ENCODE results near the gene DNAJC17. TPM values are rescaled to one million over a fixed set of nuclear protein-coding genes. Genes with fewer than 3 reads are reported as not detected.

DNAJC17 gene
- total and polyA plus RNA-seq, 2 of the 13 experiments (the other 11 are each of a cell fraction or from before 2014, with no cell fraction given) = 22.2 to 26.5 TPM

DNA sequence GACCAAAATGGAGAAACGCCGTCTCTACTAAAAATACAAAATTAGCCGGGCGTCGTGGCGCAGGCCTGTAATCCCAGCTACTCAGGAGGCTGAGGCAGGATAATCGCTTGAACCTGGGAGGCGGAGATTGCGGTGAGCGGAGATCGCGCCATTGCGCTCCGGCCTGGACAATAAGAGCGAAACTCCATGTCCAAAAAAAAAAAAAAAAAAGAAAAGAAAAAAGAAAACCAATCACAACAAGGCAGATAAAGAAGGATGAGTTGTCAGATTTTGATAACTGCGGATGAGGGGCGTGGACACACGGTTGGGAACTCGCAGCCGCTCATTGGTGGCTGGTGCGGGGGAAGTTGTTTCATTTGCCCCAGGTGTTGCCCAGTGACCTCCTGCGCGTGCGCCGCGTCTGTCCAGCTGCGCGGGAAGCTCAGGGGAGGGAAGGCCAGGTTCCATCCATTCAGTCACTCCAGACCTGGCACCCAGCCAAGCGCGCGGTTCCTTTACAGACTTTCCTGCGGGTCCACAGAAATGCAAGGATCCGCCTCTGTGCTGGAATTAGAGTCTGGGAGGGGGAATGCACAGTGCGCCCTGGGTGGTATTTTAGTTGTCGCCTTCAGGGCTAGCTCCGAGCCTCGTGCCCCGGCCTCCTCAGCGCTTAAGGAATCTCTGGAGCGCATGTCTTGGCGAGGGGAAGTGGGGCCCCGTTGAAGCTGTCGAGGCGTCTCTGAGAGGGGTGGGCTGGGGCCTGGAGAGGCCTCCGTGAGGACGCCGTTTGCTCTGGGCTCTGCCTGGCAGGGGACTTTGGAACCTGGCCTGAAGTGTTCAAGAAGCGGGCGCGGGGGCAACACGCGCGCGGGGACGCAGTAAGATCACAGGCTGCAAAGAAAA, 44.1 kb downstream of the DNAJC17 start (continued):
- TF ChIP-seq, protein P1, sequence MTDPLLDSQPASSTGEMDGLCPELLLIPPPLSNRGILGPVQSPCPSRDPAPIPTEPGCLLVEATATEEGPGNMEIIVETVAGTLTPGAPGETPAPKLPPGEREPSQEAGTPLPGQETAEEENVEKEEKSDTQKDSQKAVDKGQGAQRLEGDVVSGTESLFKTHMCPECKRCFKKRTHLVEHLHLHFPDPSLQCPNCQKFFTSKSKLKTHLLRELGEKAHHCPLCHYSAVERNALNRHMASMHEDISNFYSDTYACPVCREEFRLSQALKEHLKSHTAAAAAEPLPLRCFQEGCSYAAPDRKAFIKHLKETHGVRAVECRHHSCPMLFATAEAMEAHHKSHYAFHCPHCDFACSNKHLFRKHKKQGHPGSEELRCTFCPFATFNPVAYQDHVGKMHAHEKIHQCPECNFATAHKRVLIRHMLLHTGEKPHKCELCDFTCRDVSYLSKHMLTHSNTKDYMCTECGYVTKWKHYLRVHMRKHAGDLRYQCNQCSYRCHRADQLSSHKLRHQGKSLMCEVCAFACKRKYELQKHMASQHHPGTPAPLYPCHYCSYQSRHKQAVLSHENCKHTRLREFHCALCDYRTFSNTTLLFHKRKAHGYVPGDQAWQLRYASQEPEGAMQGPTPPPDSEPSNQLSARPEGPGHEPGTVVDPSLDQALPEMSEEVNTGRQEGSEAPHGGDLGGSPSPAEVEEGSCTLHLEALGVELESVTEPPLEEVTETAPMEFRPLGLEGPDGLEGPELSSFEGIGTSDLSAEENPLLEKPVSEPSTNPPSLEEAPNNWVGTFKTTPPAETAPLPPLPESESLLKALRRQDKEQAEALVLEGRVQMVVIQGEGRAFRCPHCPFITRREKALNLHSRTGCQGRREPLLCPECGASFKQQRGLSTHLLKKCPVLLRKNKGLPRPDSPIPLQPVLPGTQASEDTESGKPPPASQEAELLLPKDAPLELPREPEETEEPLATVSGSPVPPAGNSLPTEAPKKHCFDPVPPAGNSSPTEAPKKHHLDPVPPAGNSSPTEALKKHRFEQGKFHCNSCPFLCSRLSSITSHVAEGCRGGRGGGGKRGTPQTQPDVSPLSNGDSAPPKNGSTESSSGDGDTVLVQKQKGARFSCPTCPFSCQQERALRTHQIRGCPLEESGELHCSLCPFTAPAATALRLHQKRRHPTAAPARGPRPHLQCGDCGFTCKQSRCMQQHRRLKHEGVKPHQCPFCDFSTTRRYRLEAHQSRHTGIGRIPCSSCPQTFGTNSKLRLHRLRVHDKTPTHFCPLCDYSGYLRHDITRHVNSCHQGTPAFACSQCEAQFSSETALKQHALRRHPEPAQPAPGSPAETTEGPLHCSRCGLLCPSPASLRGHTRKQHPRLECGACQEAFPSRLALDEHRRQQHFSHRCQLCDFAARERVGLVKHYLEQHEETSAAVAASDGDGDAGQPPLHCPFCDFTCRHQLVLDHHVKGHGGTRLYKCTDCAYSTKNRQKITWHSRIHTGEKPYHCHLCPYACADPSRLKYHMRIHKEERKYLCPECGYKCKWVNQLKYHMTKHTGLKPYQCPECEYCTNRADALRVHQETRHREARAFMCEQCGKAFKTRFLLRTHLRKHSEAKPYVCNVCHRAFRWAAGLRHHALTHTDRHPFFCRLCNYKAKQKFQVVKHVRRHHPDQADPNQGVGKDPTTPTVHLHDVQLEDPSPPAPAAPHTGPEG (CRISPR knock-in tag; IDR thresholded peaks at IDR 0.05) = no peak
- TF ChIP-seq, protein P2, sequence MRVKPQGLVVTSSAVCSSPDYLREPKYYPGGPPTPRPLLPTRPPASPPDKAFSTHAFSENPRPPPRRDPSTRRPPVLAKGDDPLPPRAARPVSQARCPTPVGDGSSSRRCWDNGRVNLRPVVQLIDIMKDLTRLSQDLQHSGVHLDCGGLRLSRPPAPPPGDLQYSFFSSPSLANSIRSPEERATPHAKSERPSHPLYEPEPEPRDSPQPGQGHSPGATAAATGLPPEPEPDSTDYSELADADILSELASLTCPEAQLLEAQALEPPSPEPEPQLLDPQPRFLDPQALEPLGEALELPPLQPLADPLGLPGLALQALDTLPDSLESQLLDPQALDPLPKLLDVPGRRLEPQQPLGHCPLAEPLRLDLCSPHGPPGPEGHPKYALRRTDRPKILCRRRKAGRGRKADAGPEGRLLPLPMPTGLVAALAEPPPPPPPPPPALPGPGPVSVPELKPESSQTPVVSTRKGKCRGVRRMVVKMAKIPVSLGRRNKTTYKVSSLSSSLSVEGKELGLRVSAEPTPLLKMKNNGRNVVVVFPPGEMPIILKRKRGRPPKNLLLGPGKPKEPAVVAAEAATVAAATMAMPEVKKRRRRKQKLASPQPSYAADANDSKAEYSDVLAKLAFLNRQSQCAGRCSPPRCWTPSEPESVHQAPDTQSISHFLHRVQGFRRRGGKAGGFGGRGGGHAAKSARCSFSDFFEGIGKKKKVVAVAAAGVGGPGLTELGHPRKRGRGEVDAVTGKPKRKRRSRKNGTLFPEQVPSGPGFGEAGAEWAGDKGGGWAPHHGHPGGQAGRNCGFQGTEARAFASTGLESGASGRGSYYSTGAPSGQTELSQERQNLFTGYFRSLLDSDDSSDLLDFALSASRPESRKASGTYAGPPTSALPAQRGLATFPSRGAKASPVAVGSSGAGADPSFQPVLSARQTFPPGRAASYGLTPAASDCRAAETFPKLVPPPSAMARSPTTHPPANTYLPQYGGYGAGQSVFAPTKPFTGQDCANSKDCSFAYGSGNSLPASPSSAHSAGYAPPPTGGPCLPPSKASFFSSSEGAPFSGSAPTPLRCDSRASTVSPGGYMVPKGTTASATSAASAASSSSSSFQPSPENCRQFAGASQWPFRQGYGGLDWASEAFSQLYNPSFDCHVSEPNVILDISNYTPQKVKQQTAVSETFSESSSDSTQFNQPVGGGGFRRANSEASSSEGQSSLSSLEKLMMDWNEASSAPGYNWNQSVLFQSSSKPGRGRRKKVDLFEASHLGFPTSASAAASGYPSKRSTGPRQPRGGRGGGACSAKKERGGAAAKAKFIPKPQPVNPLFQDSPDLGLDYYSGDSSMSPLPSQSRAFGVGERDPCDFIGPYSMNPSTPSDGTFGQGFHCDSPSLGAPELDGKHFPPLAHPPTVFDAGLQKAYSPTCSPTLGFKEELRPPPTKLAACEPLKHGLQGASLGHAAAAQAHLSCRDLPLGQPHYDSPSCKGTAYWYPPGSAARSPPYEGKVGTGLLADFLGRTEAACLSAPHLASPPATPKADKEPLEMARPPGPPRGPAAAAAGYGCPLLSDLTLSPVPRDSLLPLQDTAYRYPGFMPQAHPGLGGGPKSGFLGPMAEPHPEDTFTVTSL (CRISPR knock-in tag; IDR thresholded peaks at IDR 0.05; ENCODE audit: borderline replicate concordance) = no peak
- TF ChIP-seq HMG20B (CRISPR knock-in tag; conservative IDR thresholded peaks at IDR 0.05) = no peak
- 0 out of 2 replicates have a peak, but pooled peaks have one; percentile 5 for TF ChIP-seq EED (CRISPR knock-in tag; IDR thresholded peaks at IDR 0.05)
- TF ChIP-seq, protein P3, sequence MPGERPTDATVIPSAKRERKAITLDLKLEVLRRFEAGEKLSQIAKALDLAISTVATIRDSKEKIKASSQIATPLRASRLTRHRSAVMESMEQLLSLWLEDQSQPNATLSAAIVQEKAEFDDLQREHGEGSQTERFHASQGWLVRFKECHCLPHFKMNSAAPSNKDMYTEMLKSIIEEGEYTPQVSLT (CRISPR knock-in tag; IDR thresholded peaks at IDR 0.05; ENCODE audit: borderline replicate concordance, low read depth) = no peak; the same call in 1 of the 2 replicates
- TF ChIP-seq GFI1 (CRISPR knock-in tag; IDR thresholded peaks at IDR 0.05; ENCODE audit: borderline replicate concordance) = no peak
- TF ChIP-seq SMAD9 (CRISPR knock-in tag; IDR thresholded peaks at IDR 0.05) = no peak
- TF ChIP-seq ZSCAN20 (CRISPR knock-in tag; IDR thresholded peaks at IDR 0.05; ENCODE audit: borderline replicate concordance) = no peak; the same call in 1 of the 2 replicates
- peak; percentile 84 for TF ChIP-seq ZNF883 (CRISPR knock-in tag; IDR thresholded peaks at IDR 0.05; ENCODE audit: not compliant biosample characterization)
- no peak for TF ChIP-seq ZNF674 (CRISPR knock-in tag; IDR thresholded peaks at IDR 0.05; ENCODE audit: low read depth)
- peak; percentile 63; the same call in 1 of the 2 replicates for TF ChIP-seq SNAI1 (CRISPR knock-in tag; IDR thresholded peaks at IDR 0.05; ENCODE audit: borderline replicate concordance)
- TF ChIP-seq, protein P4, sequence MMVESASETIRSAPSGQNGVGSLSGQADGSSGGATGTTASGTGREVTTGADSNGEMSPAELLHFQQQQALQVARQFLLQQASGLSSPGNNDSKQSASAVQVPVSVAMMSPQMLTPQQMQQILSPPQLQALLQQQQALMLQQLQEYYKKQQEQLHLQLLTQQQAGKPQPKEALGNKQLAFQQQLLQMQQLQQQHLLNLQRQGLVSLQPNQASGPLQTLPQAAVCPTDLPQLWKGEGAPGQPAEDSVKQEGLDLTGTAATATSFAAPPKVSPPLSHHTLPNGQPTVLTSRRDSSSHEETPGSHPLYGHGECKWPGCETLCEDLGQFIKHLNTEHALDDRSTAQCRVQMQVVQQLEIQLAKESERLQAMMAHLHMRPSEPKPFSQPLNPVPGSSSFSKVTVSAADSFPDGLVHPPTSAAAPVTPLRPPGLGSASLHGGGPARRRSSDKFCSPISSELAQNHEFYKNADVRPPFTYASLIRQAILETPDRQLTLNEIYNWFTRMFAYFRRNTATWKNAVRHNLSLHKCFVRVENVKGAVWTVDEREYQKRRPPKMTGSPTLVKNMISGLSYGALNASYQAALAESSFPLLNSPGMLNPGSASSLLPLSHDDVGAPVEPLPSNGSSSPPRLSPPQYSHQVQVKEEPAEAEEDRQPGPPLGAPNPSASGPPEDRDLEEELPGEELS (CRISPR knock-in tag; IDR thresholded peaks at IDR 0.05) = peak; percentile 12; the same call in 1 of the 2 replicates
- TF ChIP-seq FOXJ3 (CRISPR knock-in tag; IDR thresholded peaks at IDR 0.05; ENCODE audit: borderline replicate concordance) = no peak; the same call in 1 of the 2 replicates

All from HepG2 (cell line).